Panc1 (cell line): Measurements from ENCODE around the gene SH2D2A. TPM values are rescaled to one million over a fixed set of nuclear protein-coding genes. Genes with fewer than 3 reads are reported as not detected.

Experiments used
- ATAC-seq: fragments of 200-7000 bp; cut with Tn5 transposase; 2 replicates; pipeline ENCODE4 v1.9.1; 2020; ENCODE audit warnings: mild to moderate bottlenecking, moderate library complexity
- BruUV-seq: library from RNA; stranded (reverse); fragments of 400-500 nt; replicated peaks from 2 replicates; lab custom pipeline; 2021; lab: Mats Ljungman, UMichigan
- CTCF ChIA-PET: fragments of 300-600 bp; sonication (Branson Sonifier 250); formaldehyde crosslinking; loops from one replicate; lab custom pipeline; 2022; ENCODE audit warnings: antibody characterized with exemption; lab: Charles Lee
- POLR2A ChIA-PET: fragments of 300-600 bp; sonication (Branson Sonifier 250); formaldehyde crosslinking; loops from one replicate; lab custom pipeline; 2022; ENCODE audit warnings: antibody characterized with exemption; lab: Charles Lee
- DNase-seq: peaks from one replicate; pipeline ENCODE4 v3.0.0-alpha.2; 2010; ENCODE audit warnings: low read depth, low spot score
- H3K27ac ChIP-seq: 2 replicates; pipeline ENCODE4 v1.5.1; 2011; ENCODE audit warnings: mild to moderate bottlenecking, low read length, inconsistent platforms
- H3K27me3 ChIP-seq: fragments of 200-500 bp; sonication (Bioruptor generic); 2 replicates; pipeline ENCODE4 v1.6.0; 2014; ENCODE audit warnings: low read length, inconsistent platforms; ENCODE audit not compliant: control insufficient read depth, insufficient read depth
- H3K36me3 ChIP-seq: fragments of 200-500 bp; sonication (Bioruptor generic); 2 replicates; pipeline ENCODE4 v1.5.1; 2014; ENCODE audit warnings: inconsistent platforms, mild to moderate bottlenecking, low read length, moderate library complexity; ENCODE audit not compliant: control insufficient read depth, insufficient read depth
- H3K4me1 ChIP-seq: 2 replicates; pipeline ENCODE4 v1.5.1; 2011; ENCODE audit warnings: inconsistent platforms, mild to moderate bottlenecking, low read length, moderate library complexity; ENCODE audit not compliant: control insufficient read depth, insufficient read depth
- H3K4me3 ChIP-seq, 2 experiments: 2 replicates each; pipeline ENCODE4 v1.5.1; 2011 to 2012; ENCODE audit warnings: low read depth in 2 of 2, low read length in 2 of 2, mild to moderate bottlenecking in 2 of 2, inconsistent platforms in 1 of 2, moderate library complexity in 1 of 2
- H3K9me3 ChIP-seq: fragments of 200-500 bp; sonication (Bioruptor generic); 2 replicates; pipeline ENCODE4 v1.5.1; 2014; ENCODE audit warnings: low read depth, mild to moderate bottlenecking, inconsistent platforms, low read length, moderate library complexity; ENCODE audit not compliant: control insufficient read depth, insufficient read depth
- POLR2AphosphoS5 ChIP-seq: IDR thresholded peaks from 2 replicates; pipeline ENCODE4 v1.6.1; 2012; ENCODE audit warnings: mild to moderate bottlenecking, low read depth, low read length, moderate library complexity
- SIN3A ChIP-seq: IDR thresholded peaks from 2 replicates; pipeline ENCODE4 v1.6.1; 2012; ENCODE audit warnings: low read depth, mild to moderate bottlenecking, low read length, moderate library complexity, borderline replicate concordance; ENCODE audit not compliant: insufficient read depth
- TCF7L2 ChIP-seq: IDR thresholded peaks from 2 replicates; pipeline ENCODE4 v1.6.1; 2011; ENCODE audit warnings: mild to moderate bottlenecking, low read depth, low read length, inconsistent platforms
- in situ Hi-C: cut with HindIII; loops from 2 replicates; pipeline ENCODE4 v1.10.0; 2016; ENCODE audit warnings: low sequenced_read_pairs, low pct_unique_long_range_greater_than_20kb
- intact Hi-C: fragments of 100-400 bp; cut with micrococcal nuclease; formaldehyde crosslinking; loops from one replicate; pipeline ENCODE4 v1.10.0; 2022; ENCODE audit not compliant: unreplicated experiment
- total RNA-seq: library from RNA; stranded (reverse); gene quantifications from one replicate; pipeline ENCODE4 v1.2.1, GENCODE V29; 2021; ENCODE audit not compliant: unreplicated experiment
- TF ChIP-seq, protein P1 (sequence below): fragments of 450-650 bp; IDR thresholded peaks from 2 replicates; pipeline ENCODE4 v1.5.1; 2017; ENCODE audit warnings: mild to moderate bottlenecking
- TF ChIP-seq, protein P2 (sequence below), 2 experiments: IDR thresholded peaks; 2 replicates each; pipeline ENCODE4 v1.6.1; 2011 to 2012; ENCODE audit warnings: low read depth in 2 of 2, control low read depth in 1 of 2, low read length in 1 of 2, mild to moderate bottlenecking in 1 of 2, moderate library complexity in 1 of 2; ENCODE audit not compliant: insufficient read depth in 1 of 2

The SH2D2A gene
- total RNA-seq, 1 experiment from 2014 or later: 0.69 TPM

DNA sequence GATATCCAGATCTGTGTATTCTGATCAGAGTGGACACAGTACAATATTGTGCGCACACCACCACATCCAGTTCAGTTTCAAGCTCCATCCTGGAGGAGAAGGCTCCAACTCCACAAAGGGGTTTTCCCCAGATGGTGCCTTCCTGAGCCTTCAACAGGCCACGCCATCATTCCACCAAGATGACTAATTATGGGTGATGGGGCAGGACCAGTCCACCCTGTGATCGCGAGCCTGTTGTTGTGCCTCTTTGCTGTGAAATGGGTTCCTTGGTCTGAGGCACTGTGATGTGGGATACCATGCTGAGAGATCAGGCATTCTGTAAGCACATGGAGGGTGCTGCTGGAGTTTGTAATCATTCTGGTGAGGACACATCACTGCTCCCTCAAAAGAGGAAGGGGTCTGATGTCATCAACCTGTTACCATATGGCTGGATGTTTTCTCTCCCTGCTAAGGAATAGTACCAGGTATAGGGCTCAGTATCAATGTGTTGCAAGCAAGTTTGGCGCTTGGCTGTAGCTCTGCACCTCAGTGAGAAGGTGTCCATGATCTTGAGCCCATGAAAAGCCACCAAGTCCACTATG, 6.7 kb upstream of the SH2D2A start:
- ATAC-seq: no peak
- DNase-seq: no peak
- H3K27me3 ChIP-seq: peaks cover 10% of the 10 kb centered on the region
- no peak overlapping the region for H3K27ac ChIP-seq
- intact Hi-C loops: no loop called here
- in situ Hi-C loops: no loop called here
- H3K36me3 ChIP-seq: no peaks in the 10 kb centered on the region
- H3K4me3 ChIP-seq: no peak overlapping the region
- H3K9me3 ChIP-seq: no peaks in the 10 kb centered on the region
- ChIA-PET POLR2A (no interaction called here), CTCF (interaction anchor here (2.2 kb wide), 1 partner anchor 16 kb away, joined by 10 read pairs; no protein-coding TSS in a partner anchor)
- BruUV-seq: no TSS peak
- TF ChIP-seq, protein P1, sequence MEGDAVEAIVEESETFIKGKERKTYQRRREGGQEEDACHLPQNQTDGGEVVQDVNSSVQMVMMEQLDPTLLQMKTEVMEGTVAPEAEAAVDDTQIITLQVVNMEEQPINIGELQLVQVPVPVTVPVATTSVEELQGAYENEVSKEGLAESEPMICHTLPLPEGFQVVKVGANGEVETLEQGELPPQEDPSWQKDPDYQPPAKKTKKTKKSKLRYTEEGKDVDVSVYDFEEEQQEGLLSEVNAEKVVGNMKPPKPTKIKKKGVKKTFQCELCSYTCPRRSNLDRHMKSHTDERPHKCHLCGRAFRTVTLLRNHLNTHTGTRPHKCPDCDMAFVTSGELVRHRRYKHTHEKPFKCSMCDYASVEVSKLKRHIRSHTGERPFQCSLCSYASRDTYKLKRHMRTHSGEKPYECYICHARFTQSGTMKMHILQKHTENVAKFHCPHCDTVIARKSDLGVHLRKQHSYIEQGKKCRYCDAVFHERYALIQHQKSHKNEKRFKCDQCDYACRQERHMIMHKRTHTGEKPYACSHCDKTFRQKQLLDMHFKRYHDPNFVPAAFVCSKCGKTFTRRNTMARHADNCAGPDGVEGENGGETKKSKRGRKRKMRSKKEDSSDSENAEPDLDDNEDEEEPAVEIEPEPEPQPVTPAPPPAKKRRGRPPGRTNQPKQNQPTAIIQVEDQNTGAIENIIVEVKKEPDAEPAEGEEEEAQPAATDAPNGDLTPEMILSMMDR: no peak
- TF ChIP-seq TCF7L2 (no peak), POLR2AphosphoS5 (no peak), SIN3A (no peak)
- TF ChIP-seq, protein P2, sequence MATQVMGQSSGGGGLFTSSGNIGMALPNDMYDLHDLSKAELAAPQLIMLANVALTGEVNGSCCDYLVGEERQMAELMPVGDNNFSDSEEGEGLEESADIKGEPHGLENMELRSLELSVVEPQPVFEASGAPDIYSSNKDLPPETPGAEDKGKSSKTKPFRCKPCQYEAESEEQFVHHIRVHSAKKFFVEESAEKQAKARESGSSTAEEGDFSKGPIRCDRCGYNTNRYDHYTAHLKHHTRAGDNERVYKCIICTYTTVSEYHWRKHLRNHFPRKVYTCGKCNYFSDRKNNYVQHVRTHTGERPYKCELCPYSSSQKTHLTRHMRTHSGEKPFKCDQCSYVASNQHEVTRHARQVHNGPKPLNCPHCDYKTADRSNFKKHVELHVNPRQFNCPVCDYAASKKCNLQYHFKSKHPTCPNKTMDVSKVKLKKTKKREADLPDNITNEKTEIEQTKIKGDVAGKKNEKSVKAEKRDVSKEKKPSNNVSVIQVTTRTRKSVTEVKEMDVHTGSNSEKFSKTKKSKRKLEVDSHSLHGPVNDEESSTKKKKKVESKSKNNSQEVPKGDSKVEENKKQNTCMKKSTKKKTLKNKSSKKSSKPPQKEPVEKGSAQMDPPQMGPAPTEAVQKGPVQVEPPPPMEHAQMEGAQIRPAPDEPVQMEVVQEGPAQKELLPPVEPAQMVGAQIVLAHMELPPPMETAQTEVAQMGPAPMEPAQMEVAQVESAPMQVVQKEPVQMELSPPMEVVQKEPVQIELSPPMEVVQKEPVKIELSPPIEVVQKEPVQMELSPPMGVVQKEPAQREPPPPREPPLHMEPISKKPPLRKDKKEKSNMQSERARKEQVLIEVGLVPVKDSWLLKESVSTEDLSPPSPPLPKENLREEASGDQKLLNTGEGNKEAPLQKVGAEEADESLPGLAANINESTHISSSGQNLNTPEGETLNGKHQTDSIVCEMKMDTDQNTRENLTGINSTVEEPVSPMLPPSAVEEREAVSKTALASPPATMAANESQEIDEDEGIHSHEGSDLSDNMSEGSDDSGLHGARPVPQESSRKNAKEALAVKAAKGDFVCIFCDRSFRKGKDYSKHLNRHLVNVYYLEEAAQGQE (IDR thresholded peaks at IDR 0.05; ENCODE audit: insufficient read depth in 1 of 2, low read depth in 2 of 2, low read length in 1 of 2): no peak
- no peaks in the 10 kb centered on the region for H3K4me1 ChIP-seq

DNA sequence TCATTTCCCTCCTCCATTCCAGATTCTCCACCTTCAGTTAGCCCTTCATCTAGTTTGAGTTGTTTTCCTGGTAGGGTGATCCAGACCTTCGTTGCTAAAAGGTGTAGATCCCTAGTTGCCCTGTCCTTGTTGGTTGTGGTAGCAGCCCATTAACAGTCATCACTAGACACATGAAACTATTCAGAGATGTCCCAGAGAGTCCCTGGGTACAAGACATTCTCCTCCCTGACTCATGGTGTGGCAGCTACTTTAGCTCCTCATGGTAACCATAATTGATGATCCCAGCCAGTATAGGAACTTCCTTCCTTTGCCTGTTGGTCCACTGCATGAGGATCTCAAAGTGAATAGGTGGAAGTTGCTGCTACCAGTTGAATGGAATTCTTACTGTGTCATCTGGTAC, 6.0 kb upstream of the SH2D2A start:
- no peaks in the 10 kb centered on the region for H3K4me1 ChIP-seq
- H3K36me3 ChIP-seq: no peaks in the 10 kb centered on the region
- TF ChIP-seq TCF7L2 (no peak), SIN3A (no peak), POLR2AphosphoS5 (no peak)
- TF ChIP-seq, protein P1: no peak
- TF ChIP-seq, protein P2 (IDR thresholded peaks at IDR 0.05; ENCODE audit: insufficient read depth in 1 of 2, low read depth in 2 of 2, low read length in 1 of 2): no peak
- intact Hi-C loops: no loop called here
- no peak for DNase-seq
- H3K4me3 ChIP-seq: no peak overlapping the region
- H3K27me3 ChIP-seq: peaks cover 10% of the 10 kb centered on the region
- ATAC-seq: no peak
- H3K9me3 ChIP-seq: no peaks in the 10 kb centered on the region
- BruUV-seq: no TSS peak
- CTCF ChIA-PET: interaction anchor here (0.6 to 2.2 kb wide), 4 partner anchors 12 to 38 kb away, joined by 3 to 10 read pairs (median 7); no protein-coding TSS in a partner anchor
- in situ Hi-C loops: no loop called here
- POLR2A ChIA-PET: interaction anchor here (0.6 kb wide), 1 partner anchor 191 kb away, joined by 9 read pairs; no protein-coding TSS in a partner anchor
- H3K27ac ChIP-seq: no peak overlapping the region
